ENCODE measurements around the gene FAHD1.
"Not testable (repeated sequence)": the region's sequence is repeated elsewhere in the genome, so short reads cannot be mapped to it uniquely, and the experiment has no call there.

DNA sequence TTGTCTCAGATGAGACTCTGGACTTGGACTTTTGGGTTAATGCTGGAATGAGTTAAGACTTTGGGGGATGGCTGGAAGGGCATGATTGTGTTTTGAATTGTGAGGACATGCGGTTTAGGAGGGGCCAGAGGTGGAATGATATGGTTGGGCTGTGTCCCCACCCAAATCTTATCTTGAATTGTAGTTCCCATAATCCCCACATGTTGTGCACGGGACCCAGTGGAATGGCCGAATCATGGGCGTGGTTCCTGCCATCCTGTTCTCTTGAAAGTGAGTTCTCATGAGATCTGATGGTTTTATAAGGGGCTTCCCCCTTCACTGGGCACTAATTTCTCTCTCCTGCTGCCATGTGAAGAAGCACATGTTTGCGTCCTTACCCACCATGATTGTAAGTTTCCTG lies 27.7 kb upstream of the FAHD1 start:
- TF ChIP-seq EZH2 (IDR thresholded peaks at IDR 0.05; ENCODE audit: insufficient read depth, poor library complexity, severe bottlenecking); EZH2phosphoT487 (IDR thresholded peaks at IDR 0.05; ENCODE audit: insufficient read depth, low read depth): not testable (repeated sequence)

Data from GM23248 (cell line).